ENCODE results near the gene NECAP2. TPM values are rescaled to one million over a fixed set of nuclear protein-coding genes. Genes with fewer than 3 reads are reported as not detected.

NECAP2 gene
- total and polyA plus RNA-seq, 10 of the 15 experiments (the other 5 are each of a cell fraction or from before 2014, with no cell fraction given) = 16.3 to 98.0 (median 57.4) TPM

GRCh38 chr1:16409536-16410152, 30.9 kb upstream of the NECAP2 start:
- Histone ChIP-seq H3K4me3 (no peak overlapping the region), H3K4me1 (ENCODE audit: control insufficient read depth, insufficient read depth, low read length) (no peaks in the 10 kb centered on the region), H3K4me2 (ENCODE audit: control insufficient read depth, insufficient read depth) (no peak overlapping the region), H3K36me3 (ENCODE audit: control insufficient read depth in 2 of 2, insufficient read depth in 2 of 2, low read length in 1 of 2) (no peaks in the 10 kb centered on the region), H3K79me2 (ENCODE audit: control insufficient read depth, insufficient read depth, low read length) (no peaks in the 10 kb centered on the region), H4K20me1 (ENCODE audit: control insufficient read depth, insufficient read depth) (no peaks in the 10 kb centered on the region), H2AFZ (ENCODE audit: control insufficient read depth, low read depth, low read length) (no peak overlapping the region), H3K9ac (ENCODE audit: control insufficient read depth, insufficient read depth, low read length) (no peak overlapping the region), H3K27me3 (replicated peaks in 1 of 2; ENCODE audit: control insufficient read depth in 2 of 2, insufficient read depth in 2 of 2, low read length in 1 of 2) (peaks cover 0 to 2% of the 10 kb centered on the region in 2 experiments; a peak in 1 of 4 replicates), H3K9me3 (replicated peaks; ENCODE audit: control insufficient read depth, insufficient read depth, low read length) (no peaks in the 10 kb centered on the region), H3K27ac (ENCODE audit: control insufficient read depth, insufficient read depth) (no peak overlapping the region)
- intact Hi-C loops (cut with micrococcal nuclease; ENCODE audit: unreplicated experiment) = no loop called here
- FAIRE-seq = no peak
- POLR2A ChIA-PET = interaction anchor here (1.0 to 1.3 kb wide), 3 partner anchors 15 to 31 kb away, joined by 4 to 6 read pairs (median 5); partner anchors contain the start of gene NECAP2
- DNase-seq (ENCODE audit: low read depth, low spot score) = no peak
- TF ChIP-seq, protein P1, sequence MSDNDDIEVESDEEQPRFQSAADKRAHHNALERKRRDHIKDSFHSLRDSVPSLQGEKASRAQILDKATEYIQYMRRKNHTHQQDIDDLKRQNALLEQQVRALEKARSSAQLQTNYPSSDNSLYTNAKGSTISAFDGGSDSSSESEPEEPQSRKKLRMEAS (IDR thresholded peaks at IDR 0.05; ENCODE audit: low read depth, low read length) = no peak
- no peak for TF ChIP-seq RELA (IDR thresholded peaks at IDR 0.05; ENCODE audit: borderline replicate concordance, partially characterized antibody)
- no peak for TF ChIP-seq SMARCA5 (IDR thresholded peaks at IDR 0.05)
- no peak for TF ChIP-seq CEBPZ (IDR thresholded peaks at IDR 0.05; ENCODE audit: low read depth, low read length)
- no peak for TF ChIP-seq BCL11A (IDR thresholded peaks at IDR 0.05; ENCODE audit: low read depth, low read length)
- TF ChIP-seq MEF2A (IDR thresholded peaks at IDR 0.05; ENCODE audit: insufficient read depth, low read depth, low read length) = no peak
- no peak for TF ChIP-seq CHD1 (IDR thresholded peaks at IDR 0.05; ENCODE audit: low read depth, low read length)
- TF ChIP-seq KDM1A (IDR thresholded peaks at IDR 0.05; ENCODE audit: borderline replicate concordance) = no peak
- TF ChIP-seq HCFC1 (IDR thresholded peaks at IDR 0.05; ENCODE audit: low read length) = no peak
- no peak for TF ChIP-seq SREBF1 (IDR thresholded peaks at IDR 0.05; ENCODE audit: low read length)
- no peak for TF ChIP-seq TCF7 (IDR thresholded peaks at IDR 0.05; ENCODE audit: borderline replicate concordance)
- no peak for TF ChIP-seq RAD51 (IDR thresholded peaks at IDR 0.05)
- no peak for TF ChIP-seq NFIC (IDR thresholded peaks at IDR 0.05; ENCODE audit: low read depth, low read length)
- 83% methylated on average over 20 of the region's 25 CpGs for WGBS (ENCODE audit: insufficient coverage, insufficient replicate concordance, low lambda C conversion rate, missing lambda C conversion rate)
- RAD21 ChIA-PET (ENCODE audit: unreplicated experiment) = interaction anchor here (1.3 to 1.4 kb wide), 2 partner anchors 23 to 41 kb away, joined by 3 to 10 read pairs; no protein-coding TSS in a partner anchor
- in situ Hi-C loops (cut with MboI) = no loop called here
- CTCF ChIA-PET = interaction anchor here (0.8 kb wide), 1 partner anchor 12 kb away, joined by 3 read pairs; no protein-coding TSS in a partner anchor
- no TSS peak for BruUV-seq (replicated peaks)
- SMC1A ChIA-PET (ENCODE audit: uncharacterized antibody, unreplicated experiment) = interaction anchor here (1.2 to 2.7 kb wide), 2 partner anchors 11 to 22 kb away, joined by 4 to 11 read pairs; no protein-coding TSS in a partner anchor
- ATAC-seq = no peak

Measured in GM12878 (cell line).